GM18499 (cell line): ENCODE results near the gene EME2.

Source experiments
- ATAC-seq: cut with Tn5 transposase; IDR thresholded peaks from one replicate; pipeline ENCODE4 v1.9.1; 2021; ENCODE audit warnings: moderate number of reproducible peaks; ENCODE audit not compliant: insufficient read depth, unreplicated experiment

EME2 gene

DNA sequence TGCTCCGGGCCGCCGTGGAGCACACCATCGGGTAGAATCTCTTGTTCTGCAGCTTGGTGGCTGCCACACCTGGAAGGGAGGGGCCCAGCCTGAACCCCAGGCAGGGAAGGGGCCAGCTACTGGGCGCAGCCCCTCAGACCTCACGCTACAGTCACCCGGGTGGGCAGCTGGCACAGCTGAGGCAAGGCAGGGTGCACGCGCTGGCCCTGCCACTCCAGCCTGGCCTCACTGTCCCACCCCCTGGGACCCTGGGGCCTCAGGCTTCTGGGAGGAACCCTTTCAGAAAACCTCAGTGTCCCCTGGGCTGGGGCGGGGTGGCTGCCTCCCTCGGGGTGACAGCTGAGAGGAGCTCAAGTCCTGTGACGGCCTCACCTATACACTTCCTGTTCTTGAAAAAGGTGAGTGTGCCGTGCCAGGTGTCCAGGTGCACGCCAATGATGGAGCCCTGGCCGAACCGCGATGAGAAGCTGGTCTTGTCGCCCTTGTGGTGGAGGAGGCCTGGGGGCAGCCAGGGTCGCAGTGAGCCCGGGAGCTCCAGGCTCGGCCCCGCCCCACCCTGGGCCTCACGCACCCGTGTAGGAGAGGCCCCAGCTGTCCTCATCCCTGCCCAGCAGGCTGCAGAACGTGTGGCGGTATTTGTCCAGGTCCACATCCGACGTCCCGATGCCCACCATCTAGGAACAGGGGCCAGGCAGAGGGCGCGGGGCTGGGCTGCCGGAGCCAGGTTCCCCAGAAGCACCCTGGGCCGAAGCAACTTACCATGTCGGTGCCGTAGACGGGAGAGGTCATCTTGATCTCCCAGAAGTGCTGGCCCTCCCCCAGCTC lies 5.0 kb downstream of the EME2 start:
- no peak for ATAC-seq

GRCh38 chr16:1778200-1779179 lies 5.9 kb downstream of the EME2 start:
- no peak for ATAC-seq

GRCh38 chr16:1779234-1779701 lies 6.7 kb downstream of the EME2 start:
- no peak for ATAC-seq

- ATAC-seq, result no peak
Observed at GRCh38 chr16:1779741-1780676, 7.4 kb downstream of the EME2 start.

DNA sequence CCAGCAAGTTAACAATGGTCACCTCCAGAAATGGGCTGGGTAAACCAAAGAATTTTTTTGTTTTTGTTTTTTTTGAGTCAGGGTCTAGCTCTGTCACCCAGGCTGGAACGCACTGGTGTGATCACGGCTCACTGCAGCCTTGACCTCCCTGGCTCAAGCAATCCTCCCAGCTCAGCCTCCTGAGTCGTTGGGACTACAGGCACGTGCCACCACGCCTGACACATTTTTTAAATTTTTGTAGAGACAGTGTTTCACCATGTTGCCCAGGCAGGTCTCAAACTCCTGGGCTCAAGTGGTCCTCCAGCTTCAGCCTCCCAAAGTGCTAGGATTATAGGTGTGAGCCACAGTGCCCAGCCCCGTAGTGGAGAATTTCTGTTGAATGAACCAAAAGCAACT lies 8.1 kb downstream of the EME2 start:
- ATAC-seq, result no peak

GRCh38 chr16:1781254-1781653 lies 8.6 kb downstream of the EME2 start:
- ATAC-seq, result no peak

DNA sequence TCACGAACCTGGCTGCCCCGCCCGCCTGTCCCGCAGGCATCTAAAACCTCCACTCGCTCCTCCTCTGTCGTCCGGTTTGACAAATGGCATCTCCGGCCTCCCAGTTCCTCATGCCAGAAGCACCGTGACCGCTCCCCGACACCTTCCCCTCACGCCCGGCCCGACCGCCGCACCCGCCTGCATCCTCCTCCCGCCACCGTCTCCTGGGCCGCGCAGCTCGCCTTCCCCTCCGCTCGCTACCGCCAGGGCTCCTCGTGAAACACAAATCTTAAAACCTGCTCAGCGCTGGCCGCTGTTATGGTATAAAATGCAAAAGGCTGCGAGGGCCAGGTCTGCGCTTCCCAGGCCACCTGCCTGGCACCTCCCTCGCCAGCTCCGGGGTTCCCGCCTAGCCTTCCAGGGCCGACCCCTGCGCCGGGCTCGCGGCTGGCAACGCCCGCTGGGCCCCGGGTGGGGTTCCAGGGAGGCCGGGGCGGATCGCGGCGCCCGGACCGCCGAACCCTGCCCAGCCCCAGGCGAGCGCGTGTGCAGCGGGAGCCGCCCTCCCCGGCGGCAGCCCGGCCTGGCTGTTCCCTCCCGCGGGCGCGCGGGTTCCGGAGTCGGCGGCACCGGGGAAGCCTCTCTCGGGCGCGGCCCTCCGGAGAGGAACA lies 9.3 kb downstream of the EME2 start:
- ATAC-seq, result no peak

- peak; percentile 75 for ATAC-seq
Observed at GRCh38 chr16:1782408-1783264, 10.0 kb downstream of the EME2 start, which contains the start of the genes NUBP2 and SPSB3. NUBP2 (plus strand) TSS chr16:1782960; CDS start chr16:1783021, 61 bp downstream. SPSB3 (minus strand) TSS chr16:1782571; CDS start chr16:1781483, 1,088 bp downstream.

- ATAC-seq, result no peak
Observed at GRCh38 chr16:1784977-1785845, 12.6 kb downstream of the EME2 start.

DNA sequence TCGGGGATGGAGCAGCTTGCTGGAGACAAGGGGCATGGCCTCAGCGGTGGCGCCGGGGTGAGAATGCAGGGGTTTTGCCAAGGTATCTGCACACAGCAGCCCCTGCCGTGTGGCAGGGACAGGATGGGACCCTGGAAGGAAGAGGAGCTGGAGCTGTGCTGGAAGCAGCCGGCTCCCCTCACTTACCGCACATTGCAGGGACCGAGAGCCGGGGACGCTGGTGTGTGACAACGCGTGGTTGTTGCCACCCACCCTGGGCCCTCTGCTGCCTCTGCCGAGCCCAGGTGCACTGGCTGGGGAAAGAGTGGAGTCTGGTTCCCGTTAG lies 13.2 kb downstream of the EME2 start:
- no peak for ATAC-seq

DNA sequence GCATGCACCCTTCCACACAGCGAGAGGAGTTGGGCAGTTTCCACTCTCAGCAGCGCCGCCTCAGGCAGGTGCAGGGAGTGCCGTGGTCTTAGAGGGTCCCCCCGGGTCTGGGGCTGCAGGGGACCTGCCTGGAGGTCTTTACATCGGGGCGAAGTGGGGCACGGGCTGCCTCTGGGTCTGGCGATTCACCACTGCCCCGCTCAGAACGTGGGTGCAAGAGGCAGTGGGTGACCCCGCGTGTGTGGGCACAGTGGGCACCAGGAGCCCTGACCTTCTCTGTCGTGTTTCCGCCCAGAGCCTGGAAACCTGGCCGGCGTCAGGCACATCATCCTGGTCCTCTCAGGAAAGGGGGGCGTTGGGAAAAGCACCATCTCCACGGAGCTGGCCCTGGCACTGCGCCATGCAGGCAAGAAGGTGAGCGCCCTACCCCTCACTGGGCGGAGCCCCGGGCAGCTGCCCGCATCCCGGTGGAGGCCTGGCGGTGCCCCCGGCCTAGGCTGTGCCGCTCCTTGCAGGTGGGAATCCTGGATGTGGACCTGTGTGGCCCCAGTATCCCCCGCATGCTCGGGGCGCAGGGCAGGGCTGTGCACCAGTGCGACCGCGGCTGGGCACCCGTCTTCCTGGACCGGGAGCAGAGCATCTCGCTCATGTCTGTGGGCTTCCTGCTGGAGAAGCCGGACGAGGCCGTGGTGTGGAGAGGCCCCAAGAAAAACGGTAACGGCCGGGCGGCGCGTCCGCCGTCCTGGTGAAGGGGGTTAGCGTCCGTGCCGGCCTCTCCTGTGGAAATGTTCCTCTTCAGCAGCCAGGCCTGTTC lies 13.8 kb downstream of the EME2 start:
- ATAC-seq, result no peak

DNA sequence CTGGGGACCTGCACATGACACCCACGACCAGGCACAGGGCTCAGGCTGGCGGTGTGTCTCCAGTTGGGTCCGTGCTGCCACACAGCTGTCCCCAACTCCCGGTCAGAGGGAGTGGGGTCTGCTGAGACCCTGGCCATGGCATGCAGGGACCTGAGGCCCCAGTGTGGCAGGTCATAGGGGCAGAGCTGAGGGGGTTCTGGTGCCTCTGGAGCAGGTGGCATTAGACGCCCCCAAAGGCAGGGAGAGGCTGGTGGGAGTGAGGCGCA lies 14.4 kb downstream of the EME2 start:
- ATAC-seq, result no peak

- no peak for ATAC-seq
Observed at GRCh38 chr16:1787322-1788094, 14.9 kb downstream of the EME2 start.

DNA sequence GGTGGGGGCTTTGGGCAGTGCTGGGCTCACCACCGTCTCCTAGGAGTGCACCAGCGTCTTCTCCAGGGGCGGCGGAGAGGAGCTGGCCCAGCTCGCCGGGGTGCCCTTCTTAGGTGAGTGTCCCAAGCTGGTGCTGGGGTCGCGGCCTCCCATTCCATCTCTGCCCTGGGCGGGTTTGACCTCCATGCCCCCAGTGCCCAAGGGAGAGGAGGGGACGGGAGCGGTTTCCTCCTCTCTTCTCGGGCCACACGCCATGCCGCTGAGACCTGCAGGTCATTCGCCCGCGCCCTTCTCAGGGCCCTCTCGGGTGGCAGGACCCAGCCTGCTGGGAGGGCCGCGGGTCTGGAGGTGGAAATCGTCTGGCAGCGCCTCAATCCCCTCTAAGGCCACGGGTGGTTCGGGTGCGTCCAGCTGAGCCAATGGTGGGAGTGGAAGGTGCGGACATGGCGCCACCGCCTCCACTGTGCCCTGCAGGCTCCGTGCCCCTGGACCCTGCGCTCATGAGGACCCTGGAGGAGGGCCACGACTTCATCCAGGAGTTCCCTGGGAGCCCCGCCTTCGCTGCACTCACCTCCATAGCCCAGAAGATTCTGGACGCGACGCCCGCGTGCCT lies 15.6 kb downstream of the EME2 start:
- ATAC-seq, result no peak

- ATAC-seq, result no peak
Observed at GRCh38 chr16:1788708-1789100, 16.1 kb downstream of the EME2 start.

GRCh38 chr16:1789643-1790045 lies 17.0 kb downstream of the EME2 start:
- ATAC-seq, result no peak
